ENCODE measurements around the gene RUNX2. TPM values are rescaled to one million over a fixed set of nuclear protein-coding genes. Genes with fewer than 3 reads are reported as not detected.

The RUNX2 gene
- total and polyA plus RNA-seq, 4 donors: 0.09 to 1.5 (median 0.75) TPM

DNA sequence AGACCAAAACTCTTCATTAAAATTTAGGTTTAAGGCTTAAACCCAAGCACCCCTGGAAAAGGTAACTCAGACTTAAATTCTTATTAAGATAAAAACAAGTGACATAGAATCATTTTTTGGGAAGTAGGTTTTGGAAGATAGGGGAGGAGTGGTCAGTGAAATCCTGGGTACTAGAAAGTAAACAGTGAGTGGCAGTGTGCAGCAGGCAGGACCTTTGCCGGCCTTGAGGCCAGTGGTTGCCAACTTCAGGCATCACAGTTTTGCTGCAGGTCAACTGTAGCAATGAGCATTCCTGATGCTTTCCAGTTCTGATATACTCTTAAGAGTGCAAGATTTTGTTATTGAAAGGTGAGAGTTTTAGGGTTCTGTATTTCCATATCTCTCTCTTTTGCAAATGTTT, 118.9 kb downstream of the RUNX2 start:
- no peak for DNase-seq (ENCODE audit: low spot score)
- no peak overlapping the region for H3K9ac ChIP-seq (ENCODE audit: low read depth in 1 of 2, low read length in 2 of 2)
- no peak overlapping the region for H3K27ac ChIP-seq (ENCODE audit: low read depth in 1 of 2, low read length in 2 of 2)
- peaks cover 2 to 9% (median 6%) of the 10 kb centered on the region in 4 donors for H3K4me1 ChIP-seq (ENCODE audit: control insufficient read depth in 4 of 4, insufficient read depth in 4 of 4, low read length in 3 of 4)
- H3K27me3 ChIP-seq (ENCODE audit: control insufficient read depth in 4 of 4, insufficient read depth in 4 of 4, low read length in 3 of 4): no peaks in the 10 kb centered on the region
- 84% methylated on average over 1 of the region's 1 CpG for WGBS
- no peaks in the 10 kb centered on the region for H3K9me3 ChIP-seq (ENCODE audit: control insufficient read depth in 4 of 4, low read length in 3 of 4)
- no peaks in the 10 kb centered on the region for H3K36me3 ChIP-seq (ENCODE audit: control insufficient read depth in 4 of 4, insufficient read depth in 3 of 4, low read depth in 1 of 4, low read length in 3 of 4)
- no peak overlapping the region for H3K4me3 ChIP-seq (ENCODE audit: low read depth in 1 of 3, low read length in 3 of 3)
- TF ChIP-seq RXRA (IDR thresholded peaks at IDR 0.05): no peak
- no peak for TF ChIP-seq NR2F2 (IDR thresholded peaks at IDR 0.05)
- no peak for TF ChIP-seq YY1 (IDR thresholded peaks at IDR 0.05)
- TF ChIP-seq, protein P1, sequence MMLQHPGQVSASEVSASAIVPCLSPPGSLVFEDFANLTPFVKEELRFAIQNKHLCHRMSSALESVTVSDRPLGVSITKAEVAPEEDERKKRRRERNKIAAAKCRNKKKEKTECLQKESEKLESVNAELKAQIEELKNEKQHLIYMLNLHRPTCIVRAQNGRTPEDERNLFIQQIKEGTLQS (IDR thresholded peaks at IDR 0.05): no peak

DNA sequence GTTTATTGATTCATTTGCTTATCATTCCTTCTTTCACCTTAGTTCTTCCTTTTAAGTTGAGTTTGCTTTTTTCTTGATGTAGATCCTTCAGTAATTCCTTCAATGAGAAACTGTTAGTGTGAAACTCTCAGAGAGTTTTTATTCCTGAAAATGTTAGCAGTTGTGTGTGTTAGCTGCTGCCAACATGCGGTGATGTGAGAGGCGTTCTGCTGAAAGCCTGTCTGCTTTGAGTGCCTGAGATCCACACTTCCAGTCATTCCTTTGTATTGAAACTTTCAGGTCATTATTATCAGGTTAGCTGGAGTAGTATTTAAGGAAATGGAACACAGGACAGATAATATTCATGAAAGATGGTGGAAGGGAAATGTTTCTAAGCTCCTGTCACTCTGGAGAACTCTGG, 119.6 kb downstream of the RUNX2 start:
- 83% methylated on average over 2 of the region's 2 CpGs for WGBS
- no peak overlapping the region for H3K4me3 ChIP-seq (ENCODE audit: low read depth in 1 of 3, low read length in 3 of 3)
- H3K9me3 ChIP-seq (ENCODE audit: control insufficient read depth in 4 of 4, low read length in 3 of 4): no peaks in the 10 kb centered on the region
- H3K27me3 ChIP-seq (ENCODE audit: control insufficient read depth in 4 of 4, insufficient read depth in 4 of 4, low read length in 3 of 4): no peaks in the 10 kb centered on the region
- no peak overlapping the region for H3K9ac ChIP-seq (ENCODE audit: low read depth in 1 of 2, low read length in 2 of 2)
- TF ChIP-seq YY1 (IDR thresholded peaks at IDR 0.05): no peak
- no peak for TF ChIP-seq RXRA (IDR thresholded peaks at IDR 0.05)
- TF ChIP-seq FOXA2 (IDR thresholded peaks at IDR 0.05): no peak
- TF ChIP-seq RAD21 (IDR thresholded peaks at IDR 0.05): no peak
- no peak for TF ChIP-seq NR2F2 (IDR thresholded peaks at IDR 0.05)
- TF ChIP-seq HNF4G (IDR thresholded peaks at IDR 0.05): no peak
- no peak for TF ChIP-seq SP1 (IDR thresholded peaks at IDR 0.05)
- no peak for TF ChIP-seq ZBTB33 (IDR thresholded peaks at IDR 0.05)
- TF ChIP-seq FOXA1 (IDR thresholded peaks at IDR 0.05): no peak
- TF ChIP-seq, protein P2, sequence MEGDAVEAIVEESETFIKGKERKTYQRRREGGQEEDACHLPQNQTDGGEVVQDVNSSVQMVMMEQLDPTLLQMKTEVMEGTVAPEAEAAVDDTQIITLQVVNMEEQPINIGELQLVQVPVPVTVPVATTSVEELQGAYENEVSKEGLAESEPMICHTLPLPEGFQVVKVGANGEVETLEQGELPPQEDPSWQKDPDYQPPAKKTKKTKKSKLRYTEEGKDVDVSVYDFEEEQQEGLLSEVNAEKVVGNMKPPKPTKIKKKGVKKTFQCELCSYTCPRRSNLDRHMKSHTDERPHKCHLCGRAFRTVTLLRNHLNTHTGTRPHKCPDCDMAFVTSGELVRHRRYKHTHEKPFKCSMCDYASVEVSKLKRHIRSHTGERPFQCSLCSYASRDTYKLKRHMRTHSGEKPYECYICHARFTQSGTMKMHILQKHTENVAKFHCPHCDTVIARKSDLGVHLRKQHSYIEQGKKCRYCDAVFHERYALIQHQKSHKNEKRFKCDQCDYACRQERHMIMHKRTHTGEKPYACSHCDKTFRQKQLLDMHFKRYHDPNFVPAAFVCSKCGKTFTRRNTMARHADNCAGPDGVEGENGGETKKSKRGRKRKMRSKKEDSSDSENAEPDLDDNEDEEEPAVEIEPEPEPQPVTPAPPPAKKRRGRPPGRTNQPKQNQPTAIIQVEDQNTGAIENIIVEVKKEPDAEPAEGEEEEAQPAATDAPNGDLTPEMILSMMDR (IDR thresholded peaks at IDR 0.05; ENCODE audit: low read depth, low read length, missing input control): no peak
- TF ChIP-seq, protein P3, sequence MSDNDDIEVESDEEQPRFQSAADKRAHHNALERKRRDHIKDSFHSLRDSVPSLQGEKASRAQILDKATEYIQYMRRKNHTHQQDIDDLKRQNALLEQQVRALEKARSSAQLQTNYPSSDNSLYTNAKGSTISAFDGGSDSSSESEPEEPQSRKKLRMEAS (IDR thresholded peaks at IDR 0.05): no peak
- no peak for TF ChIP-seq JUND (IDR thresholded peaks at IDR 0.05)
- TF ChIP-seq GABPA (IDR thresholded peaks at IDR 0.05 in 1 of 2, conservative IDR thresholded peaks at IDR 0.05 in 1 of 2): no peak
- TF ChIP-seq HNF4A (conservative IDR thresholded peaks at IDR 0.05): no peak
- TF ChIP-seq EGR1 (IDR thresholded peaks at IDR 0.05; ENCODE audit: low read depth in 2 of 2): no peak
- TF ChIP-seq TAF1 (conservative IDR thresholded peaks at IDR 0.05): no peak
- TF ChIP-seq REST (IDR thresholded peaks at IDR 0.05): no peak
- TF ChIP-seq, protein P1 (IDR thresholded peaks at IDR 0.05): no peak
- peaks cover 2 to 9% (median 6%) of the 10 kb centered on the region in 4 donors for H3K4me1 ChIP-seq (ENCODE audit: control insufficient read depth in 4 of 4, insufficient read depth in 4 of 4, low read length in 3 of 4)
- no peak for DNase-seq (ENCODE audit: low spot score)
- H3K27ac ChIP-seq (ENCODE audit: low read depth in 1 of 2, low read length in 2 of 2): no peak overlapping the region
- no peaks in the 10 kb centered on the region for H3K36me3 ChIP-seq (ENCODE audit: control insufficient read depth in 4 of 4, insufficient read depth in 3 of 4, low read depth in 1 of 4, low read length in 3 of 4)

All from liver (tissue), 9 donors.